Measurements from ENCODE around the gene FGF8. TPM values are rescaled to one million over a fixed set of nuclear protein-coding genes. Genes with fewer than 3 reads are reported as not detected.
A peak's percentile ranks its signal among the peaks of the same experiment; 100 is the strongest.

Gene FGF8
- total and polyA plus RNA-seq, 2 of the 8 experiments (the other 6 are each of a cell fraction or from before 2014, with no cell fraction given) = 1.1 to 3.9 TPM

DNA sequence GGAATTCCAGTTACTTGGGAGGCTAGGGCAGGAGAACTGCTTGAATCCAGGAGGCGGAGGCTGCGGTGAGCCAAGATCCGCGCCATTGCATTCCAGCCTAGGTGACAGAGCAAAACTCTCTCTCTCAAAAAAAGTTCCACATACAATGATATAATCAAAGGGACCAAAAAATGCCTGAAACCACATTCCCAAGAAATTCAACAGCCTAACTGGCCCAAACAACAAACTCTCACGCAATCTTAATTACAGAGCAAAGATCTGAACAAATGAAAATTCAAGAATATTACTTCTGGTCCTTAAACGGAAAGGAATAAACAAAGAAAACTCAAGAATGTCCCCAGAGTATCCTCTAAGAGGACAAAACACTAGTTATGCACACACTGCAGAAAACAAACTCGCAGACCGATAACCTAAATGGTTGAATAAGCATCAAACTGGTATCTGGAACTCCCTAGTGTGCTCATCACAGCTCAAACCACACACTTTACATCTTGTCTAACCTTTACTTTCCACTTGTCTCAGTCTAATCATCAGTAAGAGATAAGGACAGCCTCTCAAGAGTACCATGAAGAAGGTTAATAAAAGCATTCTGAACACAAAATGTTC lies 38.7 kb upstream of the FGF8 start:
- Histone ChIP-seq H3K27ac (ENCODE audit: low read depth, low read length) (no peak overlapping the region), H3K4me1 (replicated peaks in 1 of 4; ENCODE audit: control insufficient read depth in 3 of 4, insufficient read depth in 4 of 4, low read length in 3 of 4) (peaks cover 0 to 5% (median 0%) of the 10 kb centered on the region in 4 experiments; a peak in 3 of 7 replicates), H3K79me2 (ENCODE audit: control insufficient read depth in 1 of 2, insufficient read depth in 2 of 2, low read length in 2 of 2) (peaks cover 47 to 78% of the 10 kb centered on the region in 2 experiments), H4K5ac (ENCODE audit: insufficient read length, low read depth, low read length) (no peak overlapping the region), H3K14ac (ENCODE audit: insufficient read length) (no peak overlapping the region), H3K79me1 (ENCODE audit: low read depth, low read length) (peaks cover 9% of the 10 kb centered on the region), H3K27me3 (replicated peaks in 1 of 4; ENCODE audit: control insufficient read depth in 3 of 4, extremely low read depth in 1 of 4, insufficient read depth in 3 of 4, low read length in 3 of 4) (no peaks in the 10 kb centered on the region), H3K4ac (replicated peaks; ENCODE audit: insufficient read length, low read depth, low read length) (no peak overlapping the region), H3K9ac (replicated peaks in 1 of 4; ENCODE audit: extremely low read depth in 1 of 4, low read depth in 3 of 4, low read length in 3 of 4) (no peak overlapping the region; a peak in 1 of 7 replicates), H3K9me3 (ENCODE audit: insufficient read depth in 2 of 2, low read depth in 1 of 2, low read length in 1 of 2) (no peaks in the 10 kb centered on the region), H3K36me3 (ENCODE audit: control insufficient read depth in 2 of 4, insufficient read depth in 4 of 4, low read length in 3 of 4) (peaks cover 5 to 37% (median 13%) of the 10 kb centered on the region in 4 experiments; a peak in 7 of 8 replicates), H2AK5ac (ENCODE audit: low read depth, low read length) (no peak overlapping the region), H3K4me2 (ENCODE audit: insufficient read depth in 1 of 2, low read depth in 2 of 2, low read length in 2 of 2) (peak overlapping the region; percentile 29 to 92; a peak in 3 of 4 replicates), H2BK12ac (ENCODE audit: low read depth, low read length) (no peak overlapping the region), H2BK15ac (ENCODE audit: low read length) (no peak overlapping the region), H4K20me1 (replicated peaks in 1 of 2; ENCODE audit: control insufficient read depth in 1 of 2, insufficient read depth in 2 of 2, low read length in 2 of 2) (peaks cover 30 to 36% of the 10 kb centered on the region in 2 experiments), H3K23me2 (ENCODE audit: low read depth, low read length) (peaks cover 14% of the 10 kb centered on the region), H2AFZ (ENCODE audit: low read length) (no peak overlapping the region), H4K8ac (ENCODE audit: extremely low read depth, insufficient read depth, low read length) (no peak overlapping the region), H2BK120ac (replicated peaks; ENCODE audit: low read depth, low read length) (no peak overlapping the region), H2BK5ac (ENCODE audit: low read depth, low read length) (no peak overlapping the region), H3K4me3 (ENCODE audit: extremely low read depth in 1 of 4, insufficient read depth in 2 of 4, low read depth in 3 of 4, low read length in 4 of 4) (peak overlapping the region in 2 of 4 experiments; percentile 77 to 98; a peak in 3 of 8 replicates), H3K18ac (ENCODE audit: extremely low read depth, low read length) (no peak overlapping the region), H4K91ac (replicated peaks; ENCODE audit: insufficient read length, low read length) (no peak overlapping the region), H3K56ac (replicated peaks; ENCODE audit: insufficient read length, low read depth, low read length) (no peak overlapping the region), H2BK20ac (ENCODE audit: low read length) (no peak overlapping the region), H3K23ac (ENCODE audit: insufficient read length) (no peak overlapping the region)
- WGBS, 2 experiments (ENCODE audit: extremely low coverage in 1 of 2, insufficient coverage in 1 of 2, insufficient read length in 1 of 2, insufficient replicate concordance in 2 of 2, low coverage in 1 of 2, low lambda C conversion rate in 2 of 2, missing lambda C conversion rate in 1 of 2) = 91% methylated on average over 8 of the region's 8 CpGs; no CpG with 5 or more reads in 1 of the 2 experiments
- POLR2A ChIA-PET (ENCODE audit: partially characterized antibody) = interaction anchor here (0.6 to 6.0 kb wide), 3 partner anchors 17 to 176 kb away, joined by 3 to 100 read pairs (median 66); partner anchors contain the start of gene NPM3
- DNase-seq (ENCODE audit: low read depth in 1 of 2, low spot score in 2 of 2) (no peak), FAIRE-seq (no peak)
- TF ChIP-seq SAP30 (IDR thresholded peaks at IDR 0.05; ENCODE audit: insufficient read depth, insufficient replicate concordance, low read length) (no peak), SP1 (IDR thresholded peaks at IDR 0.05; ENCODE audit: low read depth, low read length) (no peak), SIRT6 (IDR thresholded peaks at IDR 0.05; ENCODE audit: low read length) (no peak)
- CTCF ChIA-PET (ENCODE audit: partially characterized antibody) = interaction anchor here (1.2 kb wide), 1 partner anchor 21 kb away, joined by 5 read pairs; no protein-coding TSS in a partner anchor

Measured in H1 (cell line).